GM12874 (cell line): Measurements from ENCODE around the gene IL2RA.

Experiments used
- CTCF ChIP-seq: IDR thresholded peaks from 2 replicates; pipeline ENCODE4 v1.5.1; 2011; ENCODE audit warnings: low read depth, mild to moderate bottlenecking, control low read depth, low read length, moderate library complexity; ENCODE audit not compliant: insufficient read depth

IL2RA gene

GRCh38 chr10:5961405-5962100 is 100.6 kb downstream of the IL2RA start:
- TF ChIP-seq CTCF = no peak
